GM21447 (cell line): Measurements from ENCODE around the gene NOTCH2.
"Not testable (repeated sequence)": the region's sequence is repeated elsewhere in the genome, so short reads cannot be mapped to it uniquely, and the experiment has no call there.

Experiments used
- ATAC-seq: cut with Tn5 transposase; IDR thresholded peaks from one replicate; pipeline ENCODE4 v1.9.1; 2021; ENCODE audit not compliant: unreplicated experiment

The NOTCH2 gene

DNA sequence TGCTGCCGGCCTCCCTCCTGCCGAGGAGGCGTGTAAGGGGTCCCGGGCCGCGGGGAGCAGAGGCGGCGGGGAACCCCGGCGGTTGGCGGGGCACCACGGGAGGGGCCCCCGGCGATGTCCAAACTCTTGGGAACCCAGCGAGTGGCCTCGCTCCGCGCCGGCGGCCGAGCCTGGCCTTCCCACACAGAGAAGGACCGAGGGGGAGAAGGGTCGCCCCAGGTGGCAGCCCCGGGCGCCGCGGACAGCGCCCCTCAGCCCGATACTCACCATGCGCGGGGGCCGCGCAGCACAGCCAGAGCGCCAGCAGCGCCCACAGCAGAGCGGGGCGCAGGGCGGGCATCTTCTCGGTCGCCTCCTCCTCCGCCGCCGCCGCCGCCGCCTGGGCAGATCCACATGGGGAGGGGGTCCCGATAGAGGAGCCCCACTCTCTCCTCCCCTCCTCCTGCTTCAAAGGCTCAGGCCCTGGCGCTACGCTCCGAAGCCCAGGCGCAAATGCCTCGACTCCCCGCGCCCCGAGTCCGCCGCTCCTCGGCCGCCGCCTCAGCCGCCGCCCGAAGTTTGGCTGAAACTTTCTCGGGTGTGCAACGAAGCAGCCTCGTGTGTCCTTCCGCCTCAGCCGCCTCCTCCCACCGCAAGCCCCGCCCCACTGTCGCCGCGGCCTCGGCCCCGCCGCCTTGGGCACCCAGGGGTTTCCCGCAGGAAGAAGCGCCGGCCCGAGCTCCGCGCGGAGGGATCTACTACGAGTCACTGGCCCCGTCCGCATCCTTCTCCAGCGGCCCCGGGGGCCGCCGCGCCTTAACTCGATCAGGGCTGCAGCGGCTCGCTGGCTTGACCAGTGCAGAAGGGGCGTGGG is at the start of gene NOTCH2:
TSS of gene NOTCH2 (minus strand) at position 596 of the 853 bp plus-strand sequence. CDS start at position 340, 256 bp downstream.
- not testable (repeated sequence) for ATAC-seq

DNA sequence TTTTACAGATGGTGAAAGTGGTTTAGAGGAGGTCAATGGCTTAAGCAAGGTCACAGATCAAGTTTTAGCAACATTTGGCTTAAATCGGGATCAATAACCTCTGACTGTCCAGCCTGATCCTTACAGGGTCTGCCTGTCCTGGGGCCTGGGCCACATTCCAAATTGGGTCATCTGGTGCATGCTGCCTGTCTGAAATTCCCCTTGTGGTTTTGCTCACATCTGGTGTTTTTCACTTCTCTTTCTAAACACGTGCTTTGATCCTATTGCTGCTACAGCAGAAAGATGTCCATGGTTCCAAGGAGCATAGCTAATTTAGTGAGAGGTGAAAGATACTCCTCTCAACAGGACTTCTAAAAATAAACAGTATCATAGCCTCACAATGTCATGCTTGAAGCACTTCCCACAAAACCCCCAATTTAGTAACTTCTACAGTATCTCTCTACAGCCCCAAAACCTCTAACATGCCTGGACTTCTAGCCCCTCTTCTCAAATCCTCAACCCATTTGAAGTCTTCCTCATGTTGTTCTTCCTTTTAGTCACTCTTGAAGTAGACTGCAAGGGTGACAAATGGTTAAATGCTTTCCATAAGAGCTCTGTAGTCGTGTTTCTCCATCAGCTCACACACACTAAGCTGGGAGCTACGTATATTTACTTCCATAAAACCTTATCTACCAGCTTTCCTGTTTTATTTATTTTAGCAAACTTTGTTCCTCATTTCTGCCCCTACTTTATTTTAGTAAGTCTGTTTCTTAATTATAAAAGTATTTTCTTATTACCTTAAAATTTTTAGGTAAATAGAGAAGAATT is 48.1 kb upstream of the NOTCH2 start:
- ATAC-seq = peak; percentile 68

DNA sequence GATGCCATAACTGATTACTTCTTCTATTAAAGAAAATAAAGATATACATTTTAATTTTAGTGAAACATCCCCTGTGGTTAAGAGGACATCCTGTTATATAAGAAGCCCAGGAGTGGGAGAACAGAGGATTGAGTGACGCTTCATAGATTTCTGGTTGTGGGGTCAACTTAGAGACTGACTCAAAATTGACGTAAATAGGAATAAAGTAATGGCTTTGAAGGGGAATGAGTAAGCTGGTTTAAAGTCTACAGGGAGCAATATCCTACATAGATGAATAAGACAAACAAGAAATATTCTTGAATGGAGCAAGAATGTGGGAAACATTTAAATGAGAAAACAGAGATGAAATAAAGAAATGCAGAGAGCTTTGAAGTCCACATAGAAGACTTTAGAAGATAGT is 46.6 kb upstream of the NOTCH2 start:
- ATAC-seq = not testable (repeated sequence)

DNA sequence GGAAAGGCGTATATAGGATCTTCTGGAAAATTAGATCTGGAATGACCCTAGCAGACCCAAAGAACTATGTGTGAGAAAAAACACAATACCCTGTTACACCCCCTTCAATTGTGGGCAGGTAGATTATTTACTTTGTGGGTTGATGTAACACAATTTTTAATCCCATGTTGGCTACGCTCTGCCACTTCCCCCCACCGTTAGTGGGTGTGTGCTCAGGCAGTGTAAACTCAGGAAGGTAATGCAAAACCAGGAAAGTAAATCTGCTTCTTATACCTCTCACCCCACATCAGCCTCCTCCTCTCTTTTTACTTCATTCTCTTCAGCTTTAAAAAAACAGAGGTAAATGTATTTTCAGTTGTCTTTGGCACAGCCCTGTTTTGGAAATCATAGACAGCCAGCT is 43.7 kb upstream of the NOTCH2 start:
- ATAC-seq = not testable (repeated sequence)

DNA sequence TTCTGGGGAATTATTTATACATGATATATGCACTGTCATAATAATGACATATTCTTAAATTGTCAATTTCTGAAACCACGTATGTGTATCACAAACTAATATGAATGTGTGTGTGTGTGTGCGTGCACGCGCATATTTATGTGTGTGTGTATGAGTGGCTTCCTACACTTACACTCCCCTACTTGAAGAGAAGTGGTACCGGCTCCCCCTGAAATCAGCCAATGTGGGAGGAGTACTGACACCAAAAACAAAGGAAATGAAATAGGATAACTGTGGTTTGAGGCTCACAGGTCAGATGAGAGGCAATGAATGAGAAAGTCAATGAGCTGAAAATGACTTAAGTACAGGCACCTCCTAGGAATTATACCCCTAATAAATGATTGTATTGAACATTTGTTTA is 42.8 kb upstream of the NOTCH2 start:
- ATAC-seq = not testable (repeated sequence)

DNA sequence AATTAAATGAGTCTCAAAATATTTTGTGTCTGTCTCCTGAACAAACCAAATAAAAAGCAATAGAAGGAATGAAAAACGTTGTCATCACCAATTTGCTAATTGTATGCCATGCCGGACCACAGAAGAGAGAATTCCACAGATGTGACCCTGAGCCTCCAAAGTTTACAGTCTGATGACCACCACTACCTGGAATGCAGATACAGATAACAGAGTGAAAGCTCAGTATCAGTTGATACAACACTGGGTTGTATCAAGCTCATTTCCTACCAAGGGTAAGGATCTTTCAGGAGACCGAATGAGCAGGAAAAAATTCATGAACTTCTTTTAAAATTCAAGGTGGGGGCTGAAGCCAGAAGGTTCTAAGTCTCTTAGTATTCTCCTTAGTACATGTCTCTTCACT is 42.3 kb upstream of the NOTCH2 start:
- ATAC-seq = not testable (repeated sequence)

DNA sequence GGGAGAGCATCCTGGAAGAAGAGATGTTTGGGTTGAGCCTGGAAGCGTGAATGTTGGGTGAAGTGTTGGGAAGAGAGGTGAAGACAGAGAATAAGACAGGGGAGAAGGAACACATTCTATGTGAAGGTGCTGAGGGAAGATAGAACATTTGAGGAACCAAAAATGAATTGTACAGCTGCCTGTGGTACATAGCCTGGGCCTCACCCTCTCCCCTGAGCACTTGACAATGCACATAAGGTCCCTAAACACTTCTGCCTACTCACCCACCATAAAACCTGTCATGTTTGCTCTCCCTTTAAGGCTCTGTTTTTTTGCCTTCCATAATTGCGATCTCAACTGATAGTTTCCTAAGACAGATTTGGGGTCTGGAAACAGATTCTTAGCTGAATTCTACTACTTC is 41.5 kb upstream of the NOTCH2 start:
- ATAC-seq = not testable (repeated sequence)

DNA sequence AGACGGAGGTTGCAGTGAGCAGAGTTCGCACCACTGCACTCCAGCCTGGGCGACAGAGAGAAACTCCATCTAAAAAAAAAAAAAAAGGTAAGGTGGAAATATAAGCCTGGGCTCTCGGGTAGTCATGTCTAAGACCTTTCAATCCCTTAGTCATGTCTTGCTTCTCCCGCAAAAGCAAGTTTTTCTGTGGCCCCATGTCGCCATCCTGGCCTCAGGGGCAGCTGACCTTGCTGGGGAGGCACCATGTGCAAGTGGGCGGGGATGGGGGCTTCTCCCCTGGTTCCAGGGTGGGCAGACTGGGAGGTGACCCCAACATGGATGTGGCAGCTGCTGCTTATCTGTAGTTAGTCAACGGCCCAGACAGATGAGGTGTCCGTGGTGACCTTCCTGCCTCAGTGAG is 40.2 kb upstream of the NOTCH2 start:
- ATAC-seq = not testable (repeated sequence)

DNA sequence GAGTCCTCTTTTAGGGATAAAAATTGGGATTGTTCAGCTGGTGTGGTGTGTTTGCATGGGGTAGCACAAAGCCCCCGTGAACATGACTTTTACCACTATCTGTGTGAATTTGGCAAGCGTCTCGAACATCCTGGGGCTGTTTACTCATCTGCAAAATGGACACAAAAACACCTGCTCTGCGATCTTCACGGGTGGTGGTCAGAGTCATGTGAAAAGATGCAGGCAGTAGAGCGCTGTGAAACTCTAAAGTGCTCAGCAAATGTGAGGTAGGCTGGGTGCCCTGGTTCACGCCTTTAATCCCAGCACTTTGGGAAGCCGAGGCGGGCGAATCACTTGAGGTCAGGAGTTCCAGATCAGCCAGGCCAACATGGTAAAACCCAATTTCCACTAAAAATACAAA is 39.7 kb upstream of the NOTCH2 start:
- not testable (repeated sequence) for ATAC-seq

DNA sequence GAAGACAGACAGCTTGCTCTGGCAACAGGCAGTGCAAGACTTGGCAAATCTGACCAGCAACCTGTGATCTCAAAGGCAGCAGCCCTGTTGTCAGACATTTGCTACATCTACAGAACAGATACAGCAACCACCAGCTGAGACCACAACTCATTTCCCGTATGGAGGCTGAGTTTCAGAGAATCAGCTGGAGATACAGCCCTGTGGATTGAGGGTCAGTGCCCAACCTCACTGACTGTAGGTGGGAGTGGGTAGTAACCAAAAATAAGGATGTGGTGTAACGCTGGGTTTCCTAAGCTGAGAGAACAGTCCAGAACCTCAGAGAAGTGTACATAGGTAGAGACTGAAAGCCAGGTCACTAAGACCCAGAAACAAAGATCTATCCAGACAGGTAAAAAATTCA is 35.8 kb upstream of the NOTCH2 start:
- ATAC-seq = not testable (repeated sequence)

DNA sequence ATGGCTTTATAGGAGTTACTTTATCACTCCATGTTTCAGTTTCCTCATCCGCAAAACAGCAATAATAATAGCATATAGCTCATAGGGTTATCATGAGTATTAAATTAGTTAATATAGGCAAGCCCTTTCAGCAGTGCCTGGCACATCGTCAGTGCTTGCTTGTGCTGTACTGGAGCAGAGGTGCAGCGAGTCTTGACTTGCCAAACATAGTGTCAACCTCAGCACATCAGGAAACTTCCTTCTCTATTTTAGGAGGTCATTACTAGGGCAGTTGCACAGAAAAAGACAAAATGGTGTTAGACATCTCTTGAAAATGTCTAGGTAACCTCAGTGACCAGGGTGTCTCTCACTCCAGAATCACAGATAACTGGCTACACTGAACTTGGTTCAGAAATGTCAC is 34.3 kb upstream of the NOTCH2 start:
- ATAC-seq = not testable (repeated sequence)

DNA sequence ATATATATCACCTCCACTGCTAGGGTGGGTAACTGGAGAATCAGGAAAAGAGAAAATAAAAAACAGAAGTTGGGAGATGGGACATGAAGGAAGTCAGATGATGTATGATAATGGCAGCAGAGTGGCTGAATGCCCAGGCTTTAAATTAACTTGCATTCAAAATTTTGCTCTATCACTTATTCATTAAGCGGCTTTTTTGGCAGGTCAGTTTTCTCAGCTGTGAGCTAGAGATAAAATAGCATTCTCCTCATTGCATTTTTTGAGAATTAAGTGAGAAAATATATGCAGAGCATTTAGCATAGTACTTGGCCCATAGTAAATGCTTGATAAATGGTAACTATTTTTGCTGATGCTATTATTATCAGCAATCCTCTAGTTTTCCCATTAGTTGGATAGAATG is 32.1 kb upstream of the NOTCH2 start:
- not testable (repeated sequence) for ATAC-seq

DNA sequence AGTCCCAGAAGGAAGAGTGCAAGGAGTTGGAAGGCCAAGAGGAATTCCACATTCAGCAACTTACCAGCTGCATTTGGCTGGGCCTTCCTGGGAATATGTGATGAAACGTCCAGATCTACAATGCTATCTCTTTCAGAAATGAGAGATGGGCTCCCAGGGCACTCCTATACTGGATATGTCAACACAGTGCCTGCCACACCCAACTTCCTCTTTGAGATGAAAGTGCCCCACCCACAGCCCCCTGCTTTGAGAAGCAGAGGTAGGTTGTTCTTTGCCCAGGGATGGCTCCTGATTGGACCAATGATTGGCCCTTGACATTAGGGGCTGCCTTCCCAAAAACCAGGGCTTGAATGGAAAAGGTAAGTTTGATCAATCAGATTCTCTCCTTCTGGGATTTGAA is 31.1 kb upstream of the NOTCH2 start:
- not testable (repeated sequence) for ATAC-seq

DNA sequence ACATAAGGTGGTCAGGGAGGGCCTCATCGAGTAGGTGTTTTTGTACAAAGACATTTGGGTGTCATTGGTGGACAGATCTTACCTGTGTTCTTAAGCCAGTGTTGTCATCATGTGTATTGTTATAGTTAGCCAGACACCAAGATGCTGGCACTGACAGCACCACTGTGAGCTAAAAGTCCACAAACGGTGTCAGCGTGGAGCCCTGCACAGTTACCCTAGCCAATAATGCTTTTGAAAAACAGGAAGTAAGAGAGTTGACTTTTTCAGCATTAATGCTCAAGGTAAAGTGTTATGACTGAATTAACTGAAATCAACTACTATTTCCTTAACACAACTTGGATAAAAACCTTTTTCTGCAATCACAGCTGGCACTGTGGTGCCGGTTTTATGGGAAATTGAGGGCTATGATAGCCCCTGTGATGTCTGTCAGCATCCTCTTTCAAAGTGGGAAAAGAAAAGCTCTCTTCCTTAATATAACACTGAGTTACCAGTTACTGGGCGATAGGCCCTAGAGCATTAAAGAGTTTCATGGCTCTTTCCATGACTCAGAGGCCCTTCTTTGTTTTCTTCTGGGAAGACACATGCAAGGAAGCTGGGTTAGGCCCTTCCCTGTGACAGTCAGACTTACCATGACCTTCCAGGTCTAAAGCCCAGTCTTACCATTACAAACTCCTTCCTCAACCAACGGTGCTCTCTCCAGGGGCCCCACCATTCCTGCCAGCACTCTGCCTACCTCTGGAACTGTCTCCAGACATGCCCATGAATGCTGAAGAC is 29.7 kb upstream of the NOTCH2 start:
- ATAC-seq = not testable (repeated sequence)

DNA sequence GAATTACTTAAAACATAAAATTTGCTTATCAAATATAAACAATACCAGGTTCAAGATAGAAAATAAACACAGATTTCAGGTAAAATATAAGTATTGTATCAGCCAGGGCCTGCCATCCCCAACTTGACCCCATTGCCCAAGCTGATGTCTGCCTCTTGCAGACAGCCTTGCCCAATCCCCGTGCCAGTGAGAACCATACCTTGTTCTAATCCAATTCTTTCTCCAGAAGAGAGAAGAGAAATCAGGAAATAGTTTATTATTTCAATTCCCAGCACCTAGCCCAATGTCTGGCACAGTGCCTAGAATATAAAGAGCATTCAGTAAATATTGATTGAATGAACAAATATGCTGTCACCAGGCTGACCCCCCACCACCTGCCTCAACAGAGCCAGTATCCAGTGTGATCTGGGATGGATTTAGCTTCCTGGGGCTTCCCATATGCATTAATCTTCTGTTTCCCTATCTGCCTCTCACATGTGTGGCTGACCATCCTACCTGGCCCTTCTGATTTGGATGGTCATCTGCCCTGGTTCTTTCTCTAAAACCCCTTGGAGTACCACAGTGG is 27.6 kb upstream of the NOTCH2 start:
- ATAC-seq = not testable (repeated sequence)

DNA sequence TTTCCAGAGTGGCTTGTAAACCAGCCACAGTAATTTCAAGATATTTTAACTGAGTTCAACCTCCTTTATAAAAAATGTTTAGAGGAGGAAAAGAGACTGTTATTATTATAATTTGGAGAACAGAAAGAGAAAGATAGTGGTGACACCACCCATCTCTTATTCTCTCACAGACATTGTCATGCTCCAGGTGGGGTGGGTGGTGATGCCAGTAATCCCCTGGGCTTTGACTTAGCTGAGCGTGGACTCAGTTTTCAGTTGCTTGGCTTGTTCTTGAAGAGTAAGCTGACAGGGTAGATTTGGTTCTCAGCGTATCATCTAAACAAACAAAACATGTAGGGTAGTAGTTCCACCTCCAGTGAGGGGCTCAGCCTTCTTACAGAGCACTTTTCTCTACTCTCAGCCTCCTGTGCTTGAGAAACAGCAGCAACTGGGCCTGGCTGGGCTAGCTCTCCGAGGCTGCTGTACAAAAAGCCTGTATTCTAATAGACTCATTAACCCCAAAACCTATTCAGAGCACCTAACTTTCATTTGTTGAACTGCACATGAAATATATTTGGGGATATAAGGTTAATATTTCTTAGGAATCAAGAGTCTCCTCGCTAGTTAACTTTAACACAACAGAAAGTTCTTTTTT is 24.2 kb upstream of the NOTCH2 start:
- not testable (repeated sequence) for ATAC-seq

DNA sequence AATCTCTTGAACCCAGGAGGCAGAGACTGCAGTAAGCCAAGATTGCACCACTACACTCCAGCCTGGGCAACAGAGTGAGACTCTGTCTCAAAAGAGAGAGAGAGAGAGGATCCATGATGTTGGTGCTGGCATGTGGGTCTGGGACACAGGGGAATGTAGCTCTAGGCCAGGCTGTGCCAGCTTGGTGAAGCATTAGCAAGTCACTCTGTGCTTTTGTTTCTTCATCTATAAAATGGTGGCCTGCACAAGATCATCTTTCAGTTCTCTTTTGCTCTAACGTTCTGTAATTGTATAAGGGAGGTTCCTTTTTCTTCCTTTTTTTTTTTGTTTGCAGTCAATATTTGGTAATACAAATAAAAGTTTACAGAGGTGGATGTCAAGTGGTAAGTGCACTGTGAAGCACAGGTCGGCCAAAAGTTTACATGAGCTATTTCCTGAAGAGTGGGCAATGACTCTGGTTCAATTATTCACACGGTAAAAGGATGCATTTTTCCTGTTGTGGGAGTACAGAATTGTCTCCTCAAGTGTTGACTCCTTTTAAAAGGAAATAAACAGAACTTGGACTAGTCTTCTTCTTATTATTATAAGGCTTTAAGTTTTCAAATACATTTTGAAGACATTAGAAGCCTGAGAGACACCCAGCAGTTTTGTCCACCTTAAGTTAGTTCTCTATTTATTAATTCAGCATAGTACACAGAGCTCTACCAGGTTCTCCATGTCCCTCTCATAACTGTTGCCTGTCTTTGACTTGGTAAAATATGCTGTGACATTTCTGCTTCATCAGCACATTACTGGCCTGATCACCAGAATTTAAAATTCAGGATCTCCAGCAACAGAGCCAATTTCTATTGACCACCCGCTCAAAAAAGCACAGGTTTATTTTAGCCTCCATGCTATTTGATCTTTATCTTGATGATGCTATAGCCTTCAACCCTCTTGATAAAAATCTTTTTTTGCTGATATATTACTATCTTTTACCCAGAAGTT is 23.1 kb upstream of the NOTCH2 start:
- ATAC-seq = not testable (repeated sequence)

DNA sequence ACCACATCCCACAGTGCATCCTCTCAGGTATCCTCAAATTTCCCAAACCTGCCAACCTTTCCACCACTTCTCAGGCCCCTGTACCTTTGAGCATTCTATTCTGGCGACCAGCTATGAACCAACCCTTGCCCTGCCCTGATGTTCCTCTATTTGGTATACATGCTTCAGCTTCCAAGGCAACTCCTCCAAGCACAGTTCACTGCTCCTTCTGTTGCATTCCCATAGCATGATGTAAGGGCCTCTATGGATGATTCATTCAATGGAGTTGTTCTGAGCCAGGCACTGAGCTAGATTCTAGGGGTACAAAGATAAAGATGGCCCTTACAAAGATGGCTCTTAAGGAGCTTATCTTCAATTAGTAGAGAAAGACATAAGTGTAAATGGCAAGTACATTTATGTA is 21.4 kb upstream of the NOTCH2 start:
- ATAC-seq = not testable (repeated sequence)

DNA sequence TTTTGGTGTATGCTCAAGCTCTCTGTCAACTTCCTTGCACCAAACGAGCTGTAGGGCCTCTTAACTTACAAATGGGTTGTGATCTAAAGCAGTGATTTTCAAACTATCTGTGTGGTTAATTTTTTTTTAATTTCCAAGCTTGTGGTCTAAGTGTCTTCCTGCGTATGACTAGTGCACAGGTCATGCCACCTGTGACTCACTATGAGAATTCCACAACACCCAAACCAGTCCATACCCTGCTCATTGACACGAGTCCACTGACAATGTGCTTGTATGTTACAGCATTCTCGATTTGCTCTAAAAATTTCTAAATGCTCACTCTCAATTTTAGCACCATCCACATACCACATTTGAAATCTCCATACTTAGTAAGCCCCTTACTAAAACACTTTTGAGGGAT is 18.5 kb upstream of the NOTCH2 start:
- not testable (repeated sequence) for ATAC-seq
